GM12872 (cell line): ENCODE data around the gene ZNF304.

Source experiments
- CTCF ChIP-seq: IDR thresholded peaks from 3 replicates; pipeline ENCODE4 v1.5.1; 2011; ENCODE audit warnings: low read depth, mild to moderate bottlenecking, low read length, moderate library complexity; ENCODE audit not compliant: insufficient read depth

Gene ZNF304

GRCh38 chr19:57362419-57362818 is 11.3 kb downstream of the ZNF304 start:
- TF ChIP-seq CTCF: no peak

GRCh38 chr19:57362997-57363687 is 12.1 kb downstream of the ZNF304 start, which contains the start of the genes TRAPPC2B and ZNF547:
Gene TRAPPC2B (plus strand): TSS chr19:57363551. CDS start chr19:57364834, 1,283 bp downstream.
Gene ZNF547 (plus strand): TSS chr19:57363551. CDS start chr19:57368556, 5,005 bp downstream.
- TF ChIP-seq CTCF: no peak

GRCh38 chr19:57363688-57364181 is 12.7 kb downstream of the ZNF304 start:
- TF ChIP-seq CTCF: no peak

- no peak for TF ChIP-seq CTCF
Measured at GRCh38 chr19:57366776-57367175, 15.7 kb downstream of the ZNF304 start.

- no peak for TF ChIP-seq CTCF
Measured at GRCh38 chr19:57374179-57374578, 23.1 kb downstream of the ZNF304 start.

- no peak for TF ChIP-seq CTCF
Measured at GRCh38 chr19:57376151-57376550, 25.1 kb downstream of the ZNF304 start.

- no peak for TF ChIP-seq CTCF
Measured at GRCh38 chr19:57377498-57378146, 26.6 kb downstream of the ZNF304 start.
